Endodermal cell (in vitro differentiated cells): Measurements from ENCODE around the gene ATP9A. TPM values are rescaled to one million over a fixed set of nuclear protein-coding genes. Genes with fewer than 3 reads are reported as not detected.

Source experiments
- DNase-seq: peaks from one replicate; pipeline ENCODE4 v3.0.0-alpha.2; 2017
- H3K27ac ChIP-seq: 2 replicates; pipeline ENCODE4 v1.5.1; 2013; ENCODE audit warnings: mild to moderate bottlenecking, low read depth, low read length, moderate library complexity
- H3K27me3 ChIP-seq: 2 replicates; pipeline ENCODE4 v1.6.1; 2013; ENCODE audit warnings: mild to moderate bottlenecking, low read length, moderate library complexity; ENCODE audit not compliant: insufficient read depth, control insufficient read depth, poor library complexity, severe bottlenecking
- H3K36me3 ChIP-seq: 2 replicates; pipeline ENCODE4 v1.7.0; 2013; ENCODE audit warnings: mild to moderate bottlenecking, low read length, moderate library complexity; ENCODE audit not compliant: control insufficient read depth, insufficient read depth
- H3K4me1 ChIP-seq: one replicate; pipeline ENCODE4 v1.7.0; 2013; ENCODE audit warnings: low read length; ENCODE audit not compliant: control insufficient read depth, insufficient read depth
- H3K4me3 ChIP-seq: 2 replicates; pipeline ENCODE4 v1.5.1; 2013; ENCODE audit warnings: mild to moderate bottlenecking, low read length, moderate library complexity
- H3K9ac ChIP-seq: 2 replicates; pipeline ENCODE4 v1.6.1; 2013; ENCODE audit warnings: mild to moderate bottlenecking, low read length, moderate library complexity; ENCODE audit not compliant: poor library complexity, severe bottlenecking; ENCODE audit errors: extremely low read depth
- H3K9me3 ChIP-seq: 2 replicates; pipeline ENCODE4 v1.6.1; 2013; ENCODE audit warnings: mild to moderate bottlenecking, low read length, moderate library complexity; ENCODE audit not compliant: control insufficient read depth
- H3K27ac Mint-ChIP-seq: 2 replicates; pipeline ENCODE4 v1.8.0; 2020; ENCODE audit warnings: mixed read lengths
- H3K27me3 Mint-ChIP-seq: 2 replicates; pipeline ENCODE4 v1.8.0; 2021; ENCODE audit warnings: mild to moderate bottlenecking, mixed read lengths; ENCODE audit not compliant: insufficient read depth
- H3K36me3 Mint-ChIP-seq: 2 replicates; pipeline ENCODE4 v1.8.0; 2020; ENCODE audit warnings: low read depth, mixed read lengths
- H3K4me1 Mint-ChIP-seq: 2 replicates; pipeline ENCODE4 v1.8.0; 2020; ENCODE audit warnings: mixed read lengths
- H3K4me3 Mint-ChIP-seq: 2 replicates; pipeline ENCODE4 v1.8.0; 2020; ENCODE audit warnings: mild to moderate bottlenecking, moderate library complexity, mixed read lengths
- H3K9me3 Mint-ChIP-seq: 2 replicates; pipeline ENCODE4 v1.8.0; 2020; ENCODE audit warnings: mild to moderate bottlenecking, mixed read lengths
- CTCF ChIP-seq: fragments of 200-600 bp; sonication (generic); conservative IDR thresholded peaks from 2 replicates; pipeline ENCODE4 v1.5.0; 2021; ENCODE audit warnings: antibody characterized with exemption, mild to moderate bottlenecking
- WGBS, 2 experiments: methylation state at CpG; one replicate each; pipeline versions ENCODE4 v1.1.5 to v1.1.7; 2013; ENCODE audit warnings: missing lambda C conversion rate in 2 of 2, mixed read lengths in 1 of 2; ENCODE audit not compliant: insufficient coverage in 1 of 2, insufficient read length in 1 of 2; 5-methylcytosine and 5-hydroxymethylcytosine counted together
- total RNA-seq, 2 donors: library from RNA; stranded (reverse); fragmentation: NEBNext Ultra II Directional in 1 of 2; extraction: Animal tissue kit (Norgen Biotek cat#: 25700) in 1 of 2; gene quantifications; 2 replicates in 1 of 2; 3 replicates in 1 of 2; pipeline ENCODE4 v1.2.1, GENCODE V29; 2021

The ATP9A gene
- total RNA-seq, 2 donors from 2014 or later = 26.7 to 27.9 TPM

DNA sequence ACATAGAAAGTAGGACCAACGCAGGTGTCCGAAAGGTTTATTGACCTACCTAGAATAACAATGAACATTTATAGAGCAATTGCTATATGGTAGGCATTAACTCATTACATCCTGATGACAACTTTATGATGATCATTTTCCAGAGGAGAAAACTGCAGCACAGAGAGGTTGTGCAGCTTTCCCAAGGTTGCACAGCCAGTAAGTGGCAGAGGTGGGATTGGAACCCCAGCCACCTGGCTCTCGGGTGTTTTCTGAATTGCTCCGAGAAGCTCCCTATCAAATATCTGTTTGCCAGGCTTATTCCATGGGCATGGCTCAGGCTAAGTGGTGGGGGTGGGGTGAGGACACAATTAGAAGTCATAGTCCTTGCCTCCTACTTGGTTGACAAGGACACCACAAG lies 201.6 kb downstream of the ATP9A start:
- Histone ChIP-seq H3K27me3 (peaks cover 19% of the 10 kb centered on the region), H3K9ac (no peak overlapping the region), H3K4me1 (peaks cover 4% of the 10 kb centered on the region), H3K27ac (no peak overlapping the region), H3K9me3 (no peaks in the 10 kb centered on the region), H3K36me3 (no peaks in the 10 kb centered on the region), H3K4me3 (no peak overlapping the region)
- H3K27me3 Mint-ChIP-seq = peaks cover 44% of the 10 kb centered on the region
- peaks cover 11% of the 10 kb centered on the region for H3K4me1 Mint-ChIP-seq
- 98% methylated on average over 2 of the region's 4 CpGs; no CpG with 5 or more reads in 1 of the 2 experiments for WGBS, 2 experiments
- H3K36me3 Mint-ChIP-seq = no peaks in the 10 kb centered on the region
- H3K9me3 Mint-ChIP-seq = no peaks in the 10 kb centered on the region
- H3K27ac Mint-ChIP-seq = no peak overlapping the region
- H3K4me3 Mint-ChIP-seq = no peak overlapping the region
- no peak for DNase-seq
- TF ChIP-seq CTCF = no peak

- Mint-ChIP-seq H3K9me3 (no peaks in the 10 kb centered on the region), H3K4me1 (peaks cover 20% of the 10 kb centered on the region), H3K27me3 (peaks cover 53% of the 10 kb centered on the region), H3K4me3 (no peak overlapping the region), H3K27ac (no peak overlapping the region), H3K36me3 (no peaks in the 10 kb centered on the region)
- 66 to 87% methylated on average over 10 to 14 of the region's 14 CpGs for WGBS, 2 experiments
- H3K9ac ChIP-seq = no peak overlapping the region
- H3K36me3 ChIP-seq = no peaks in the 10 kb centered on the region
- H3K27ac ChIP-seq = no peak overlapping the region
- H3K27me3 ChIP-seq = peaks cover 28% of the 10 kb centered on the region
- peaks cover 6% of the 10 kb centered on the region for H3K4me1 ChIP-seq
- H3K4me3 ChIP-seq = no peak overlapping the region
- H3K9me3 ChIP-seq = no peaks in the 10 kb centered on the region
- no peak for TF ChIP-seq CTCF
- DNase-seq = no peak
Measured at GRCh38 chr20:51565298-51566144, 202.7 kb downstream of the ATP9A start.

DNA sequence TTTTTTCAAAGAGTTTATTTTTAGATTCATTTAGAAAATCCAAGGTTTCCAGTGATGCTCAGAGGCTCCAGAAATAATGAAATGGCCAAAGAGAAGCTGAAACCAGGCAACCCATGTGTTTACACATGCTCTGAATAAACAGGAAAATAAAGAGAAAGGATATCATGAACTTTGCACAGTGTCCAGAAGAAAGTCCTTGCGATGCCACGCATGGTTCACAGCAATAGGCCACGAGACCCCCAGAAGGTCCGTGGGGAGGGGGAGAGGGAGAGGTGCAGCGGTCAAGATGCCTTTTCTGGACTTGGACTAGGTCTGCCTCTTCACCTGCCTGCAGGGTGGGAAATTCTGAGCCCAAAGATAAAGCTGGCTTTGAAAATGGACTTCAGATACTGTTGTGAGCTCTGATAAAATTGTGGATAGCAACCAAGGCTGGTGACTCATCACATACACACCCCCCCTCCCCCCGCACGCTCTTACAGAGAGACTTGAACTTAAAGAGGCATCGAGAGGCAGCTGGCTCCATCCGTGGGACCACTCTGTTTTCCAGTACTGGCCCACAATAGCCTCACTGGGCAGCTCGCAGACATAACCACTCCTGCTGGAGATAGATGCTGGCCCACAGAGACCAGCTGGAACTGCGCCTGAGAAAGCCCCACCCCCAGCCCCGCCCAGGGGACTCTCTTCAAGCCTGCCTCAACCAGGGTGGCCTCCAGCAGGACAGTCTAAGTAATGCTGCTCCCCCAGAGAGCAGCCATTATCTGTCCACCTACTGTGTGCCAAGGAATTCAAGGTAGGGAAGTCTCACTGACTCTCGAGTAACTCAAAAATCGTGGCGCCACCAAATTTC lies 204.5 kb downstream of the ATP9A start:
- peaks cover 46% of the 10 kb centered on the region for H3K27me3 ChIP-seq
- peaks cover 6% of the 10 kb centered on the region for H3K4me1 ChIP-seq
- 41 to 50% methylated on average over 10 to 15 of the region's 15 CpGs for WGBS, 2 experiments
- H3K36me3 ChIP-seq = no peaks in the 10 kb centered on the region
- H3K4me3 ChIP-seq = peak overlapping the region; percentile 84
- Mint-ChIP-seq H3K27ac (no peak overlapping the region), H3K27me3 (peaks cover 67% of the 10 kb centered on the region), H3K9me3 (no peaks in the 10 kb centered on the region), H3K4me1 (peaks cover 21% of the 10 kb centered on the region), H3K36me3 (no peaks in the 10 kb centered on the region), H3K4me3 (peak overlapping the region; percentile 59)
- DNase-seq = peak; percentile 88
- peak; percentile 52 for TF ChIP-seq CTCF
- H3K9me3 ChIP-seq = no peaks in the 10 kb centered on the region
- H3K27ac ChIP-seq = no peak overlapping the region
- peak overlapping the region; percentile 71 for H3K9ac ChIP-seq
